ENCODE results near the gene AHDC1. TPM values are rescaled to one million over a fixed set of nuclear protein-coding genes. Genes with fewer than 3 reads are reported as not detected.

The AHDC1 gene
- total RNA-seq, 2 donors from 2014 or later = 8.4 to 9.3 TPM

Other genes starting within 250 kb of the AHDC1 start
- 10 to 100 TPM in 1 of 2 donors, 1 to 10 TPM in 1; 8.3 to 10.4 TPM for gene MAP3K6, start 237.2 kb downstream of the AHDC1 start, total RNA-seq
- not detected for gene FCN3, start 229.3 kb downstream of the AHDC1 start, total RNA-seq
- not detected for gene CD164L2, start 220.8 kb downstream of the AHDC1 start, total RNA-seq
- under 1 TPM; 0.81 to 0.91 TPM for gene GPR3, start 211.5 kb downstream of the AHDC1 start, total RNA-seq
- gene WASF2, start 114.0 kb downstream of the AHDC1 start, total RNA-seq = 100 to 1,000 TPM; 146 to 197 TPM
- gene FGR, start 31.0 kb upstream of the AHDC1 start, total RNA-seq = 1 to 10 TPM in 1 of 2 donors, under 1 TPM in 1; 0.62 to 2.1 TPM
- 10 to 100 TPM; 19.3 to 56.1 TPM for gene IFI6, start 68.0 kb upstream of the AHDC1 start, total RNA-seq
- 10 to 100 TPM; 12.4 to 15.3 TPM for gene FAM76A, start 121.8 kb upstream of the AHDC1 start, total RNA-seq
- 10 to 100 TPM; 24.7 to 25.0 TPM for gene STX12, start 169.1 kb upstream of the AHDC1 start, total RNA-seq
- 10 to 100 TPM; 58.4 to 59.0 TPM for gene PPP1R8, start 226.6 kb upstream of the AHDC1 start, total RNA-seq

Measured in activated T-cell treated with anti-CD3 and anti-CD28 coated beads, Interleukin-2, amount 50 U/mL, for 72 hours (primary cell).